Measurements from ENCODE around the gene MPRIP. TPM values are rescaled to one million over a fixed set of nuclear protein-coding genes. Genes with fewer than 3 reads are reported as not detected.
"Not testable (repeated sequence)": the region's sequence is repeated elsewhere in the genome, so short reads cannot be mapped to it uniquely, and the experiment has no call there.

The MPRIP gene
- 392 TPM for total RNA-seq (ENCODE audit: unreplicated experiment)
- long read RNA-seq, partial matches to known transcripts, result 9 of 12 reads
- long read RNA-seq, other reads (novel, unspliced or antisense), result 3 of 12 reads

- Mint-ChIP-seq H3K9me3 (ENCODE audit: unreplicated experiment) (no peaks in the 10 kb centered on the region), H3K4me1 (ENCODE audit: unreplicated experiment) (peaks cover 44% of the 10 kb centered on the region), H3K27ac (ENCODE audit: unreplicated experiment) (peak within 1 kb of the TSS; percentile 89), H3K27me3 (ENCODE audit: unreplicated experiment) (peaks cover 9% of the 10 kb centered on the region), H3K36me3 (ENCODE audit: low read depth, unreplicated experiment) (peaks cover 19% of the 10 kb centered on the region), H3K4me3 (ENCODE audit: unreplicated experiment) (peak within 1 kb of the TSS; percentile 100)
- TF ChIP-seq CTCF (IDR thresholded peaks at IDR 0.05; ENCODE audit: unreplicated experiment), result no peak
- DNase-seq (ENCODE audit: low spot score), result no peak
Measured at GRCh38 chr17:17042384-17042736, at the start of gene MPRIP. Gene MPRIP (plus strand): TSS chr17:17042457. CDS start chr17:17042849, 392 bp downstream.

GRCh38 chr17:16994631-16995030 is 47.6 kb upstream of the MPRIP start:
- peaks cover 14% of the 10 kb centered on the region for H3K4me1 Mint-ChIP-seq (ENCODE audit: unreplicated experiment)
- no peak for DNase-seq (ENCODE audit: low spot score)
- H3K27ac Mint-ChIP-seq (ENCODE audit: unreplicated experiment), result no peak overlapping the region
- H3K4me3 Mint-ChIP-seq (ENCODE audit: unreplicated experiment), result no peak overlapping the region
- H3K36me3 Mint-ChIP-seq (ENCODE audit: low read depth, unreplicated experiment), result peaks cover under 1% of the 10 kb centered on the region
- peaks cover 2% of the 10 kb centered on the region for H3K27me3 Mint-ChIP-seq (ENCODE audit: unreplicated experiment)
- H3K9me3 Mint-ChIP-seq (ENCODE audit: unreplicated experiment), result no peaks in the 10 kb centered on the region
- no peak for TF ChIP-seq CTCF (IDR thresholded peaks at IDR 0.05; ENCODE audit: unreplicated experiment)

GRCh38 chr17:16995930-16996329 is 46.3 kb upstream of the MPRIP start:
- Mint-ChIP-seq H3K36me3 (ENCODE audit: low read depth, unreplicated experiment) (peaks cover 5% of the 10 kb centered on the region), H3K27ac (ENCODE audit: unreplicated experiment) (no peak overlapping the region), H3K4me1 (ENCODE audit: unreplicated experiment) (peaks cover 18% of the 10 kb centered on the region), H3K9me3 (ENCODE audit: unreplicated experiment) (no peaks in the 10 kb centered on the region), H3K4me3 (ENCODE audit: unreplicated experiment) (no peak overlapping the region), H3K27me3 (ENCODE audit: unreplicated experiment) (peaks cover 2% of the 10 kb centered on the region)
- TF ChIP-seq CTCF (IDR thresholded peaks at IDR 0.05; ENCODE audit: unreplicated experiment), result no peak
- DNase-seq (ENCODE audit: low spot score), result no peak

- not testable (repeated sequence) for DNase-seq (ENCODE audit: low spot score); H3K27ac Mint-ChIP-seq (ENCODE audit: unreplicated experiment); H3K27me3 Mint-ChIP-seq (ENCODE audit: unreplicated experiment); H3K9me3 Mint-ChIP-seq (ENCODE audit: unreplicated experiment); H3K36me3 Mint-ChIP-seq (ENCODE audit: low read depth, unreplicated experiment); H3K4me3 Mint-ChIP-seq (ENCODE audit: unreplicated experiment)
- H3K4me1 Mint-ChIP-seq (ENCODE audit: unreplicated experiment), result peaks cover 21% of the 10 kb centered on the region
Measured at GRCh38 chr17:16996726-16997125, 45.5 kb upstream of the MPRIP start.

- DNase-seq (ENCODE audit: low spot score), result no peak
- Mint-ChIP-seq H3K27me3 (ENCODE audit: unreplicated experiment) (peaks cover 2% of the 10 kb centered on the region), H3K4me1 (ENCODE audit: unreplicated experiment) (peaks cover 19% of the 10 kb centered on the region), H3K27ac (ENCODE audit: unreplicated experiment) (no peak overlapping the region), H3K36me3 (ENCODE audit: low read depth, unreplicated experiment) (peaks cover 5% of the 10 kb centered on the region), H3K4me3 (ENCODE audit: unreplicated experiment) (no peak overlapping the region), H3K9me3 (ENCODE audit: unreplicated experiment) (no peaks in the 10 kb centered on the region)
- TF ChIP-seq CTCF (IDR thresholded peaks at IDR 0.05; ENCODE audit: unreplicated experiment), result no peak
Measured at GRCh38 chr17:16997514-16998429, 44.5 kb upstream of the MPRIP start.
